MCF 10A (cell line): ENCODE results near the gene OTP. TPM values are rescaled to one million over a fixed set of nuclear protein-coding genes. Genes with fewer than 3 reads are reported as not detected.

Experiments used
- BruUV-seq: library from RNA; stranded (reverse); fragments of 400-500 nt; replicated peaks from 2 replicates; lab custom pipeline; 2021; lab: Mats Ljungman, UMichigan
- CTCF ChIA-PET: fragments of 300-600 bp; sonication (Branson Sonifier 250); formaldehyde crosslinking; extraction: SDS; loops from one replicate; lab custom pipeline; 2021; ENCODE audit warnings: antibody characterized with exemption, inconsistent platforms; lab: Yijun Ruan, JAX
- POLR2A ChIA-PET: fragments of 300-600, 350-650 bp; sonication (Branson Sonifier 250); formaldehyde crosslinking; extraction: SDS; loops from one replicate; lab custom pipeline; 2020; ENCODE audit warnings: antibody characterized with exemption, inconsistent platforms; lab: Yijun Ruan, JAX
- DNase-seq: peaks from one replicate; pipeline ENCODE4 v3.0.0-alpha.2; 2018; ENCODE audit not compliant: unreplicated experiment
- H3K27ac Mint-ChIP-seq: one replicate; pipeline ENCODE4 v1.8.0; 2022; ENCODE audit warnings: mild to moderate bottlenecking, low read depth, mixed read lengths; ENCODE audit not compliant: unreplicated experiment
- H3K27me3 Mint-ChIP-seq: one replicate; pipeline ENCODE4 v1.8.0; 2022; ENCODE audit warnings: mixed read lengths; ENCODE audit not compliant: insufficient read depth, unreplicated experiment
- H3K36me3 Mint-ChIP-seq: one replicate; pipeline ENCODE4 v1.8.0; 2022; ENCODE audit warnings: mild to moderate bottlenecking, moderate library complexity, mixed read lengths; ENCODE audit not compliant: insufficient read depth, unreplicated experiment
- H3K4me1 Mint-ChIP-seq: one replicate; pipeline ENCODE4 v1.8.0; 2022; ENCODE audit warnings: mixed read lengths; ENCODE audit not compliant: insufficient read depth, unreplicated experiment
- H3K4me3 Mint-ChIP-seq: one replicate; pipeline ENCODE4 v1.8.0; 2022; ENCODE audit warnings: mild to moderate bottlenecking, moderate library complexity, mixed read lengths; ENCODE audit not compliant: unreplicated experiment
- H3K9me3 Mint-ChIP-seq: one replicate; pipeline ENCODE4 v1.8.0; 2022; ENCODE audit warnings: mixed read lengths; ENCODE audit not compliant: unreplicated experiment
- intact Hi-C: fragments of 100-400 bp; cut with micrococcal nuclease; formaldehyde crosslinking; loops from 2 replicates; pipeline ENCODE4 v1.14.1; 2022
- total RNA-seq: library from RNA; stranded (reverse); gene quantifications from 2 replicates; pipeline ENCODE4 v1.2.3, GENCODE V29; 2022
- TF ChIP-seq, protein P1 (sequence below): fragments of 200-600 bp; IDR thresholded peaks from one replicate; pipeline ENCODE4 v1.8.0; 2022; ENCODE audit warnings: antibody characterized with exemption, mild to moderate bottlenecking; ENCODE audit not compliant: unreplicated experiment

The OTP gene
- total RNA-seq, 1 experiment from 2014 or later = not detected

GRCh38 chr5:77635917-77636640 is 2.4 kb downstream of the OTP start:
- ChIA-PET CTCF (no interaction called here), POLR2A (interaction anchor here (0.7 kb wide), 1 partner anchor 17 kb away, joined by 3 read pairs; no protein-coding TSS in a partner anchor)
- no peaks in the 10 kb centered on the region for H3K36me3 Mint-ChIP-seq
- TF ChIP-seq, protein P1, sequence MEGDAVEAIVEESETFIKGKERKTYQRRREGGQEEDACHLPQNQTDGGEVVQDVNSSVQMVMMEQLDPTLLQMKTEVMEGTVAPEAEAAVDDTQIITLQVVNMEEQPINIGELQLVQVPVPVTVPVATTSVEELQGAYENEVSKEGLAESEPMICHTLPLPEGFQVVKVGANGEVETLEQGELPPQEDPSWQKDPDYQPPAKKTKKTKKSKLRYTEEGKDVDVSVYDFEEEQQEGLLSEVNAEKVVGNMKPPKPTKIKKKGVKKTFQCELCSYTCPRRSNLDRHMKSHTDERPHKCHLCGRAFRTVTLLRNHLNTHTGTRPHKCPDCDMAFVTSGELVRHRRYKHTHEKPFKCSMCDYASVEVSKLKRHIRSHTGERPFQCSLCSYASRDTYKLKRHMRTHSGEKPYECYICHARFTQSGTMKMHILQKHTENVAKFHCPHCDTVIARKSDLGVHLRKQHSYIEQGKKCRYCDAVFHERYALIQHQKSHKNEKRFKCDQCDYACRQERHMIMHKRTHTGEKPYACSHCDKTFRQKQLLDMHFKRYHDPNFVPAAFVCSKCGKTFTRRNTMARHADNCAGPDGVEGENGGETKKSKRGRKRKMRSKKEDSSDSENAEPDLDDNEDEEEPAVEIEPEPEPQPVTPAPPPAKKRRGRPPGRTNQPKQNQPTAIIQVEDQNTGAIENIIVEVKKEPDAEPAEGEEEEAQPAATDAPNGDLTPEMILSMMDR = no peak
- no peak overlapping the region for H3K27ac Mint-ChIP-seq
- H3K9me3 Mint-ChIP-seq = no peaks in the 10 kb centered on the region
- H3K4me3 Mint-ChIP-seq = no peak overlapping the region
- BruUV-seq = no TSS peak
- intact Hi-C loops = no loop called here
- no peaks in the 10 kb centered on the region for H3K4me1 Mint-ChIP-seq
- H3K27me3 Mint-ChIP-seq = peaks cover 70% of the 10 kb centered on the region
- DNase-seq = no peak

DNA sequence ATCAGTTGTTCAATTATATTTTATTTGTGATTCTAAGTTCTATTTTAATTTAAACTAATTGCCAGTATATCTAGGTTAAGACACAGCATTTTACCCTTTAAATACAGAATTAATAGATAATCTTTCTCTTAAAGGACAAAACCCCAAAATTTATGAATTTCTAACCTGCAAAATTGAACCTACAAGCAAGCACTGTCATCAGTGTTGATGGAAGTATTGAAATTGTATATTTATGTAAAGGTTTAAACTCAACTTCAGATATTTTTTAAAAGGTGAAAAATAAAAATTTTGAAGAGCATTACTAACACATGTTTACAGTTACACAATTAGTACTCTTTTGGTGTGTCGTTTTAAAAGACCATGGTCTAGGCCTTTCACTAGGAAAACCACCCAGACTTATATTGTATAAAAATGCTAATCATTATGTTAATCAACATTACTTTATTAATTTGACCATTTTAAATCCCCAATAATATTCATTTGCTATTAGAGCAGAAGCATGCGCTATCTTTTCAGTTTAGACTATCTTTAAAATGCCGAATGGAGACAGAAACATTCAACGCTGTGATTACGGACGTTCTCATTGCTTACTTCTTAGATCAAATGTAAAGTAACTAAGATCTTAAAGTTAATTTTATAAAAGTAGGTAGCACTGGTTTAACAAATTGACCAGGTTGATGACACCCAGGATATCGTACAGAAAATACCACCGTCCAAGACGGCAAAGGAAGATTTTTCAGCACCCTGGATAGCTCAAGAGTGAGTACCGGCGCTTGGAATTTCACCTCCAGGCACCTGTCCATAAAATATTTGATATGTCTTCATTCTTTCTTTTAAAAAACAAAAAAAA is 3.2 kb downstream of the OTP start:
- POLR2A ChIA-PET = interaction anchor here (0.5 to 0.7 kb wide), 2 partner anchors 16 to 28 kb away, joined by 3 read pairs; no protein-coding TSS in a partner anchor
- intact Hi-C loops = no loop called here
- H3K27me3 Mint-ChIP-seq = peaks cover 64% of the 10 kb centered on the region

DNA sequence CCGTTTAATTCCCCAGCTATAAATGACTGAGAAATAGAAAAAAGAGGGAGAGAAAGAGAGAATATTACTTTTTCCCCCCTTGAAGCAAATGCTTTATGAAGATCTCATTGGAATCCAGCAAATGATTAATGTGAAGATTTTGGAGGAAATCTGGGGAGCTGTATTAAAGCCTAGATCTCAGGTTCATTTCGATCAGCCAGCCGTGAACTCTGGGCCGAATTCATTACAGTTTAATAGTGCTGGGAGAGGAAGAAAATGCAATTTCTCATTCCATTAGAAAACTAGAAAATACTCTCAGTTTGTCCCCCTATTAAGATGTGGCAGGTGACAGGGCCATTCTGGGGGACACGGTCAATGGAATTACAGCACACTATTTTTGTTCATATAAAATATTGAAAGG is 4.8 kb downstream of the OTP start:
- H3K9me3 Mint-ChIP-seq = no peaks in the 10 kb centered on the region
- no TSS peak for BruUV-seq
- H3K4me3 Mint-ChIP-seq = no peak overlapping the region
- peaks cover 58% of the 10 kb centered on the region for H3K27me3 Mint-ChIP-seq
- DNase-seq = no peak
- H3K36me3 Mint-ChIP-seq = no peaks in the 10 kb centered on the region
- CTCF ChIA-PET = interaction anchor here (0.7 kb wide), 1 partner anchor 39 kb away, joined by 3 read pairs; no protein-coding TSS in a partner anchor
- H3K27ac Mint-ChIP-seq = no peak overlapping the region
- TF ChIP-seq, protein P1 = no peak
- H3K4me1 Mint-ChIP-seq = no peaks in the 10 kb centered on the region
- POLR2A ChIA-PET = interaction anchor here (0.6 kb wide), 1 partner anchor 583 kb away, joined by 3 read pairs; no protein-coding TSS in a partner anchor
- intact Hi-C loops = no loop called here

More for the DNA sequence above, 3.2 kb downstream of the OTP start:
- TF ChIP-seq, protein P1 = no peak
- BruUV-seq = no TSS peak
- Mint-ChIP-seq H3K4me3 (no peak overlapping the region), H3K27ac (no peak overlapping the region), H3K9me3 (no peaks in the 10 kb centered on the region), H3K36me3 (no peaks in the 10 kb centered on the region), H3K4me1 (no peaks in the 10 kb centered on the region)
- CTCF ChIA-PET = no interaction called here
- peak; percentile 10 for DNase-seq

DNA sequence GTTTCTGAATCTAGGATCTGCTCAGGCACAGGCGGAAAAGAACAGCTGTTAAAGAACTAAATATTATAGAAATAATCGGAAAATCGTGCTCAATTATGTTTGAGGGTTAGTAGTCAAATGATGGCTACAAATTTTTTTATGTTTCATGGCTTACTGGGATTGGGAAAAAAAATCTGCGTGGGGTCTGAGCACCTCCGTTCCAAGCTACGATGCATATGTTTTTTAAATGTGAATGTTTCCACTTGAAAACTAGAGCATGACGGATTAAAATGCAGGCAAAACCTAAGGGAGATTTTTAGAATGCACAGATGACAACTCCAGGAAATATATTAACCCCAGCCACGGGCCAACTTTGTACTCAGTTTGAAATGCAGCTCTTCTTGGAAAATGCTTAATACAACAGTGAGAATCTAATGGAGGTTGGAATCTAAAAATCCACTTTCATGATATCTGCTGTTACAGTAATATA is 5.3 kb downstream of the OTP start:
- BruUV-seq = no TSS peak
- CTCF ChIA-PET = no interaction called here

More for the DNA sequence above, 5.3 kb downstream of the OTP start:
- TF ChIP-seq, protein P1 = no peak
- intact Hi-C loops = no loop called here
- DNase-seq = no peak
- POLR2A ChIA-PET = interaction anchor here (0.6 kb wide), 1 partner anchor 582 kb away, joined by 3 read pairs; no protein-coding TSS in a partner anchor
- Mint-ChIP-seq H3K4me3 (no peak overlapping the region), H3K36me3 (no peaks in the 10 kb centered on the region), H3K27ac (no peak overlapping the region), H3K4me1 (no peaks in the 10 kb centered on the region), H3K9me3 (no peaks in the 10 kb centered on the region), H3K27me3 (peaks cover 59% of the 10 kb centered on the region)
